HTR-8/SVneo (cell line): ENCODE measurements around the gene TRIM40.

Experiments
- DNase-seq: peaks from one replicate; pipeline ENCODE4 v3.0.0; 2011; ENCODE audit warnings: low spot score, mixed read lengths; ENCODE audit not compliant: insufficient read length
- FAIRE-seq: peaks from 2 replicates; lab custom pipeline; 2011; peaks lifted over from hg19 to GRCh38; lab: Jason Lieb, UNC

TRIM40 gene

DNA sequence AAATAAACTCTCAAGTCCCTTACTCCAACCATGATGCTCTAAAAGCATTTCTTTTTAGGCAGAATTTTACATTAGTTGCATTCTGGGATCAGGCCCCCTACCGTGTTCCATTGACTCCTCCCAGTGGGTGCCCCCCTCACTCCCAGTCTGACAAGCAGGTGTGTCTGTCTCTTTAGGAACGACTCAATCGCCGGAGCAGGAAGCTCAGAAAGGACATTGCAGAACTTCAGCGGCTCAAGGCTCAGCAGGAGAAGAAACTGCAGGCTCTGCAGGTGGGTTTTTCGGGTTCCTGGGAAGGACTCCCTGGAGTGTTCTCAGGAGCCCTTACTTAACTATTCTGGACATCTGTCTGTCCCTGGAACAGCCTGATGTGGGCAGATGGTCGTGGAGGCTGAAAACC is 9.9 kb downstream of the TRIM40 start:
- DNase-seq: no peak
- no peak for FAIRE-seq

DNA sequence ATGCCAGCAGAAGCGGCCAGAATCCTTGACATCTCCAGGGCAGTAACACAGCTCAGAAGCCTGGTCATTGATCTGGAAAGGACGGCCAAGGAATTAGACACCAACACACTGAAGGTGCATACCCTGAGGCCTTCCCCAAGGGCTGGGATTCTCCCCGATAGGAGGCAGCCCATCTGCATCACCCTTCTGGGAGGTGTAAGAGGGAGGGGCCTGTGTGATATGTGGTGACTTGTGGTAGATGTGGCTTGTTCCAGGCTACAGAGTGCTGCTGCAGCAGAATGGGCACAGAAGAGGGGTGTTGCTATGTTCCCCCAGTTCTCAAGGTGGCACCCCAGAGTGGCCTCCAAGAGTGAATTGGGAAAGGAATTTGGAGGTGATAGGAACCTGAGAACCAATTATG is 11.2 kb downstream of the TRIM40 start:
- no peak for DNase-seq
- FAIRE-seq: no peak

DNA sequence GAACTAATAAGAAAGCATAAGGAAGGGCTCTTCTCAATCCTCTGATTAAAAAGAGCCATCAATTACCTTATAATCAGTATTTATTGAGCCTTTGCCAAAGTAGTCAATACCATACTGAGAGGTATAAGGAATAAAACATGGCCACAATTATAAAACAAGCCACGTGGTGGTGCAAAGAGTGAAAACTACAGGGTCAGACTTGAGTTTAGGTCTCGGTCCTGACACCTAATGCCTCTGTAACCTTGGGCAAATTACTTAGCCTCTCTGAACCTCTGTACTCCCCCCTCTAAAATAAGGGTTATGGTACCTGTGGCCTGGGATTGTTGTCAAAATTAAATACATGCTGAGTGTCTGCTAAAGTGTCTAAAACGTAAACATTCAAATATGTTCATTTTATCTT is 13.3 kb downstream of the TRIM40 start:
- DNase-seq: no peak
- FAIRE-seq: no peak

DNA sequence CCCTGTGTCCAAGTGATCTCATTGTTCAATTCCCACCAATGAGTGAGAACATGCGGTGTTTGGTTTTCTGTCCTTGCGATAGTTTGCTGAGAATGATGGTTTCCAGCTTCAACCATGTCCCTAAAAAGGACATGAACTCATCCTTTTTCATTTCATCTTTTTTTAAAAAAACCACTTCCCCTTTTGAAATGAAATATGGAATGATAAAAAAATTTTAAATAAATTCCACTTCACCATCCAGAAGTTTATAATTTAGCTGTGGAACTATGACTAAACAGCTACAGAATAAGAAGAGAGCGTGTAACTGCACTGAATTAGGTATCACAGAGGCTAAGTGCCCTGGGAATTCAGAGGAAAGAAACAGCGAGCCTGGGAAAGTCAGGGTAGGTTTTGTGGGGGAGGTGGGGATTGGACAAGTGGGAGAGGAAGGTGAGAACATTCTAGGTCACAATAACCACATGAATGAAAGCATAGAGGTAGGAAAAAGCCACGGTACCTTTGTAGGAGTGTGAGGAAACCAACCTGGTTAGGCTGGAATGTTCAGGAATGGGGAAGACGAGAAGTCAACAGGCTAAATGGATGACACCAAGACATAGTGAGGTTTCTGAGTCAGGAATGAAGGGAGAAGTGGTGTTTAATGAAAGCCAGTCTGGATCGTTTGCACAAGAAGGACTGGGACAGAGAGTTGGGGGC is 14.1 kb downstream of the TRIM40 start:
- DNase-seq (no peak), FAIRE-seq (no peak)

DNA sequence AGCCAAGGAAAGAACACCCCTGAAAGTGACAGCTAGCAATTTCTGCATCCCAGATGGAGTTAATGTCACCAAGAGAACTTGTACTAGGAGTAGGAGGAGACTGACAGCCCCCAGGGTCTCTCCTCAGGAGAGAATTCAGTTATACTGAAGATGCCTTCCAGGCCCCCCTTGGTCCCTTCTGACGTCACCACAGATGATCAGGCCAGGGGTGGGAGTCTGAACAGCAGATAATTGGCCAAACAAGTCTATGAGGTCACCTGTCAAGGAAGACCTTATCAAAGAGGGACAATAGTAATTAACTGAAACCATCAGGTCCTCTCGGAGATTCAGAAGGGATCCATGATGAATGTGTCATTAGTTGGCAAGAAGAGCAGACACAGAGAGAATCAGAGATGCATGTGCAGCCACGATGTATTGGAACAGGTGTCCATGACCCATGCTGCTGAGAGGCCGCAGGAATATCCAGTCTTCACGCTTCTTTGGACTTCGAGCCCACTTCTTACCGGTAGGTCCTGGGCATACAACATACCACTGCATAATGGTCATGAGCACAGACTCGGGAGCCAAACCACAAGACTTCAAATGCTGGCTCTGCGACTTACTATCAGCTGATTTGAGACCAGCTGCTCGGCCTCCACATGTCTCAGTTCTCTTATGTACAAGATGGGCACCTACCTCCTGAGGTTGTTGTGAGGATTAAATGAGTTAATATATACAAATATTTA is 14.9 kb downstream of the TRIM40 start:
- FAIRE-seq: no peak
- no peak for DNase-seq

DNA sequence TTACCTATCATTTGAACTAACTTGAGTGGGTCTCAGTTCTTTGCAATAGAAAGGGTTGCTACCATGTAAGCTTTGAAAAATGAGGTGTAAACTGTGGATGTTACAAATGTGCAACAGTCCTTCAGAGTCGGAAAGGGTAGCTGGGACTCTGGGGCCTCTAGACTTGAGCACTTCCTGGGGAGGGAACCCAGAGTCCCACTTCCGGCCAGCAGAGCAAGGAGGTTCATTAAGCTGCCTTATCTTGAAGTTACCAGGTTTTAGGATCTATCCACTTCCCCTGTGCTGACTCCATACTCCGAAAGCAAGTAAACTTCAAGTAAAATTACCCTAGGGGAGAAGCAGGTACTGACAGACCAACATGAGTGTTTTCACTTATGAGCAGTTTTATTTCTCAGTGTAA is 15.6 kb downstream of the TRIM40 start:
- FAIRE-seq (no peak), DNase-seq (no peak)

DNA sequence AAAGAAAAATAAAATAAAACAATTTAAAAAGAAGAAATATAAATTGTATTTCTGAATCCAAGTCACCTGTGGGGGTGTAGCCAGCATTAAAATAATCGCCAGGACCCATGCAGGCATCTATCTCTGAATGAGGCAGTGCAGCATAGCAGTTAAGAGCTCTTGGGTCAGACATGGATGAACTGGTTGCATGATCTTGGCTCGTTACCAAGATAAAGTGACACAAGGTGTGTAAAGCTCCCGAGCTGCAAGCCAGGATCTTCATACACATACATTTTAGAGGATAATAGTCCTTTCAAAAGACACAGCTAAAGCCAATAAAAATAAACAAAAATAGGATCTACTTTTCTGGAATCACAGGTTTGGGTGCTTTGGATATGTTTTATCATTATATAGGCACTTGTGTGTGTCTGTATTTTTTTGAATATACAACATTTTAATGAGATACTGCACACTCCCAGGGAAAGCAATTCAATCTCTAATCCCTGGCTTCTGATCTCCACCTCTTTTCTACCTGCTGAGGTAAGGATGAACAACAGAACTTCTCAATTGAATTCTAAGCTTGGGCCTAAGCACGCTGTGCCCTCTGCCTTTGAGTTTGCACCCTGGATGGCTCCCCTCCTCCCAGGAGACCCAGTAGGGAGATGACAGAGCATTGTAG is 16.2 kb downstream of the TRIM40 start:
- FAIRE-seq: no peak
- DNase-seq: no peak

DNA sequence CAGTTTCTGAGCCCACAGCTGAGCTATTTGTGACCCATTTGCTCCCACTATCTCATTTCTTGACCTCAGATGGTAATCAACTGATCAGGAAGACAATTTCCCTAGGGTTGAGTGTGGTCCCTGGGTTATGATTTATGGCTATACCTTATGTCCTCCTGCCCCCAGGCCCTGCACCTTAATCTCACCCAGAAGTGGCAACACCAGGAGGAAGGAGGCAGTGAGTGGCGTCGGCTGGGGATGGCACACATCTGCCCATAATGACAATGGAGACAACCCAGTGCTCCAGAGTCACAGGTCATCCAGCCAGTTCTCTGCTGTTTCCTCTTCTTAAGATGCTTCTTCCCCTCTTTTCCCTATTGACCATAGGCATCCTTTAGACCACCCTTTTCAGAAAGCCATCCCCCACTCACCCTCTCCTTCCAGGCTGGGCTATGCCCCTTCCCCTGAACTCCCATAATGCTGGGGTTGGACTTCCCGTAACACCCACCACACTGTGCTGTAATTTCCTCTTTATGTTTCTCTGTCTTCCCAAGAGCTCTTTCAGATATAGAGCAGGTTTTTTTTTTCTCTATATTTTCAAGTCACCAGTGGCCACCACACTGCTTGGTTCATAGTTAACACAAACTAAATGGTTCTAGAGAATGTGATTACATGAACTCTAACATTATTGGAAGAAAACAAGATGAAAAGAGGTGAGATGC is 17.1 kb downstream of the TRIM40 start:
- FAIRE-seq (no peak), DNase-seq (no peak)

DNA sequence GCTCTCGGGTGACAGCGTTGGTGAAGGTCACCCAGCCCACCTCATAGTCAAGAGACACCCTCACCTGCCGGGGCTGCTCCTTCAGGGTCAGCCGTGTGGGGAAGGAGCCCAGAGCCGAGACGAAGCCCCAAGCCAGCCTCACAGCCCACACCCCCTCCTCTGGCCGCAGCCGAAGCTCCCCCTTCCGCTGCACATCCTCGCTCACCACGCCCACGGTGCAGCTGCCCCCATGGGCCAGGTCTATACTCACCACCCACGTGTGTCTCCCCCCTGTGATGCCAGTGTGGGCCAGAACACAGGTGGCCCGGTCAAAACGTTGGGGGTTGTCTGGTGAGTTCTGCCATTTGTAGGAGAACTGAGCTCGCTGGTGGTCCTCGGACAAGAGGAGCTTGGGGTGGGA is 18.1 kb downstream of the TRIM40 start:
- no peak for DNase-seq
- no peak for FAIRE-seq

DNA sequence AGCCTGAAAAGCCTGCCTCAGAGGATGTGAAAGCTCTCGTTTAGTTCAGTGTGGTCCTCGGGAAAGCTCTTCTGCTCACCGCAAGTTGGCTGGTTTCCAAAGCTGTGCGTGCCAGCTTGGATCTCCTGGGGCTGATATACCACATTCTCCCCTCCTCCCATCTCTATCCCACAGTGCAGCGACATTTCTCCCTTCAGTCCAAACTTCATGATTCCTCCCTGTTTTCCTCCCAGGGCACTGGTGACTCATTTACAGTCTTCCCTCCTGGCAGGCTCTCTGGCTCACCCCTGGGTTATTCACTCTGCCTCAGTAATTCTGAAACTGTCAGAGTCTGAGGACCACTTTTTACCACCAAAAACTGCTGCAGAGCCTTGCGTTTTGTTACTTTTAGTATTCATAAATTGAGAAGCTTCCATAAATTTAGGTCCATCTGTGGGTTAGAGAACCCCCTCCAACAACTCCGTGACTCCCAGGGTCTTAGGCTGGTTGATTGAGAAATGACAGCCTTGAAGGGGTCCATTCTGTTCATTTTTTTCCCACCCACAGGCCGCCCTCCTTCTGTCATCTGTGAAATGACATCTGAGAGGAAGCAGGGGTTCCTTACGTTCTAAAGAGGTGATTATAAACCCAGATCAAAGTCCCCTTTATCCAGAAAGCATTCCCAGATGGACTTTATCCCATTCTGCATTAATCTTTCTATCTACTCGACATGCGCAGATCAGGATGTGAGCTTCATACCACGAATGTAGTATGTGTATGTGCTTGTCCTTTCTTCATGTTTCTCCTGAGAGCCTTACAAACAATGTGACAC is 19.0 kb downstream of the TRIM40 start:
- DNase-seq (peak; percentile 87), FAIRE-seq (peak; percentile 78)

DNA sequence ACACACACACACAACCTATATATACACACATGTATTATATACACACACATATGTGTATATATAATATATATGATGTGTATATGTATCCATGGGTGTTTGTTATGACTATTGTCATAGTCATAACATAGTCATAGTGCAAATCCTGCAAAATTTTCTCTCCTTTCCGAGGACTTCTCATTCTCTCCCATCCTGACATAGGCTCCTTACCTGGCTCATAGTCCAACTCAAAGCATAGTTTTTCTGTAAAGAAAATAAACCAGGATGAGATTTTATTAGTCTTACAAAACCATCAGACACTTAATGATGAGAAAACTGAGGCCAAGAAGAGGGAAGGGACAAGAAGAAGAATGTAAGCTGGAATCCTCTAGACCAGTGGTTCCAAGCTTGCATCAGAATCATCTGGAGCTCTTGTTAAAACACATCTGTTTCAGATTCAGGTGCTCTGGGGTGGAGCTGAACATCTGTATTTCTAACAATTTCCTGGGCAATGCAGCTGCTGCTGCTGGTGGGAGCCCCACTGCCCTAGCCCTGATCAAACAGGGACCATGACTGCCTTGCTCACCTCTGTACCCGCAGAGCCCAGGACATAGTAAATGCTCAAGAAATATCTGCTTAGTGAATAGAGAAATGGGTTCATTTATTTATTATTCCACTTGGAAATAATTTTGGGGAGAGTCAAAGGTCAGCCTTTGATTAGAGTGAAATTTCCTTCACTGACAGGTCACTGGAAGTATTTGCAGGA is 19.8 kb downstream of the TRIM40 start:
- DNase-seq: no peak
- FAIRE-seq: no peak

DNA sequence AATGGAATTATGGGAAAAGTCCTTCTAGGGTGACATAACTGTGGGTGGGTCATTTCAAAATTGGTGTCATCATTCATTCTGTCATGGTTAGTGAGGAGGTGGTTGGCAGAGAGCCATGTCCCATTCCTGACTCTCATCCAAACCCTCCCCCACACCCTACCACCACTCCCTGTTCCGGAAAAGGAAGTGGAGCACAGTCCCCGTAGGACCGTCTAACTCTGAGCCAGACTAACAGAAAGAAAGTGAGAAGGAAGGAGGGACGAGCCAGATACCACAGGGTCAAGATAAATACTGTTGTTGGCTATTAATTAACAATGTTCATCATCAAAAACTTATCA is 20.3 kb downstream of the TRIM40 start:
- peak; percentile 78 for FAIRE-seq

DNA sequence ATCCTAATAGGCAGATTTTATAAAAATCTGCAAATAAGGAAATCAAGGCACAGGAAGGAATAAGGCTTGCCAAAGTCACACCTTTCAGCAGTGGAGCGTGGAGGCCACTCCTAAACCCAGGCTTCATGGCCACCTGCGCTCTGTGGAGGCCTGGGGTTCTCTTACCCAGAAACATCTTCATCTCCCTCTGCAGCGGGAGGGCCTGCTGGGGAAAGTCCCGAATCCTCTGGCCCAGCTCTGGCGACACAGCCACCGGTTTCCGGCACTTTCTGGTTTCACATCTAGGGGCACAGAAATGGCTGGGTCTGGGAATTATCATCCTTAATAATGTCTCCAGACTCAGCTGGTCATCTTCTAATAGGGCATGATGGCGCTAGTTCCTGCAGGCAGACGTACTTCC is 20.8 kb downstream of the TRIM40 start:
- no peak for FAIRE-seq
- no peak for DNase-seq

More for the DNA sequence above, 20.3 kb downstream of the TRIM40 start:
- DNase-seq: peak; percentile 79

DNA sequence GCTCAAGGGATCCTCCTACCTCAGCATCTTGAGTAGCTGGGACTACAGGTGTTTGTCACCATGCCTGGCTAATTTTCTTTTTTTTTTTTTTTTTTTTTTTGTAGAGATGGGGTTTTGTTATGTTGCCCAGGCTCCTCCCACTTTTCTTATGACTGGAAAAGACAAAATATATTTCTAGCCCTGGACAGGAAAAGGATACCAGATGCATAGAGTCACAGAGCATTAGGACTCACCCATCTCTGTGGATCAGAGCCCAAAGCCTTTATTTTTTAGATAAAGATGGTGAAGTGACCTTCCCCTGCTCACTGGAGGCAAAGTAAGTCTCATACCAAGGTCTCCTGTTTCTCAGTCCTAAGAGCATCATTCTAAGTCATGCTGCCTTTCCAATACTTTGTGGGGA is 21.6 kb downstream of the TRIM40 start:
- FAIRE-seq (no peak), DNase-seq (no peak)

DNA sequence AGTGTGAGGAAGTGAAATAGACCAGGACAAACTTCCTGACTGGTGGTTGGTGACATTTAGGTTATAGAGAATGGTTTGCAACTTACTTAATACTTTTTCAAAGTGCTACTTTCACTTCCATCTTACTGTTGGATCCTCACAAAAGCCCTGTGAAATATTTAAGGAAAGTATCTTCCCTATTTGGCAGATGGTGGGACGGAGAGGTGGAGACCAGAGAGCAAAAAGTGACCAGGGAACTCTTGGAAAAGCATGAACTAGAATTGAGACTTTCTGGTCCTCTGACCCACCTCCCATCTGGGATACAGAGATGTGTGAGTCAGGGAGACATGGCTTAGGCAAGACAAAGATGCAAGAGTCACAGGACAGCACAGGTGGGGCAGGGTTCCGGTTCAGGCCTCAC is 22.1 kb downstream of the TRIM40 start:
- DNase-seq (no peak), FAIRE-seq (no peak)

DNA sequence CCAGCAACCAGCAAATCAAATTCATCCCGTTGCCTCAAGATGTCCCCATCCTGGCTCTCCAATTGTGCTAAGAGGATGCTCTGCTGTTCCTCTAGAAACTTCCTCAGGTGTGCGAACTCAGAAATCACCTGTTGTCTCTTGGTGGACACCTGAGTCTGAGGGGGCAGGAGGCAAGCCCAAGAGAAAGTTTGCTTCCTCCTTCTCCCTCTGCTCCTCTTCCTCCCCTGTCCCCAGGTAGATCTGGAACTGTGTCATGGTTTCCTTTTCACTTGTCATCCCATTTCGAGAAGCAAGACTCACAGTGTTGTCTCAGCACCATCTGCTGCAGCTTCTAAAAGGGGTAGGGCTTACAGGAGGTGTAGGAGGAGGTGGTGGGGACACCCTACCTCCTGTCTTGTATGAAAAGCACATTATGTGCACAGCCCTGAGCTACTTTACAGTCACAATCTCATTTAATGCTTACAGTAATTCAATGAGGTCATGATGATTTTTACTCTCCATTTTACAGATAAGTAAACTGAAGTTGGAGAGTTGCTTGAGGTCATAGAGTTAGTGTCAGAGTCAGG is 22.6 kb downstream of the TRIM40 start:
- FAIRE-seq: no peak
- DNase-seq: no peak

DNA sequence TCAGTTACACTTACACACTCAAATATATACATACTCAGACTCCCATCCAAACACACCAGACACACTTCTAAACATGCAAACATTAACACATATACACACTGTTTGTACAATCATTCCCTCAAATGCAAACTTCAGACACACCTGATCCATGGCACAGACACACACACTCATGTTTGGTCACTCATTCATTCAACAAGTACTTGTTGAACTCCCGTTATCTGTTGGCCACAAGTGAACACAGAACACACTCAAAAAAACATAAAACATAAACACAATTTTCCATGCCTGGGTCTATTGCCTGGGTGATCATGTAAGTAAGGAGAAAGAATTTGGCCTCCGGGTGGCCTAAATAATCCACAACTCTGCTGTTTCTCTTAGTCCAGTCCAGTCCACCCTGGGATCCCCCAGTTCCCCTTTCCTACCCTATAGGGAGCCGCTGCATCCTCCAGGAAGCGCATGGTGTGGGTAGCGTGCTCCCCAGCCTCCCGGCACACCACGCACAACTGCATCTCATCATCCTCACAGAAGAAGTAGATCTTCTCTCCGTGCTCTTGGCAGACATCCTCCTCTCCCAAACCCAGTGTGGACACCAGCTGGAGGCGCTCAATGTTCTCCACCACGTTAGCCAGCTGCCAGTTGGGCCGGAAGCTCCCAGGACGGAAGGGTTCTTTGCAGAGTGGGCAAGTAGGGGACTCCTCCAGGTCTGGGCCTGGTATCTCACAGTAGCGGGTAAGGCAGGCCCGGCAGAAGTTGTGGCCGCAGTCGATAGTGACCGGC is 24.3 kb downstream of the TRIM40 start:
- no peak for DNase-seq
- no peak for FAIRE-seq

DNA sequence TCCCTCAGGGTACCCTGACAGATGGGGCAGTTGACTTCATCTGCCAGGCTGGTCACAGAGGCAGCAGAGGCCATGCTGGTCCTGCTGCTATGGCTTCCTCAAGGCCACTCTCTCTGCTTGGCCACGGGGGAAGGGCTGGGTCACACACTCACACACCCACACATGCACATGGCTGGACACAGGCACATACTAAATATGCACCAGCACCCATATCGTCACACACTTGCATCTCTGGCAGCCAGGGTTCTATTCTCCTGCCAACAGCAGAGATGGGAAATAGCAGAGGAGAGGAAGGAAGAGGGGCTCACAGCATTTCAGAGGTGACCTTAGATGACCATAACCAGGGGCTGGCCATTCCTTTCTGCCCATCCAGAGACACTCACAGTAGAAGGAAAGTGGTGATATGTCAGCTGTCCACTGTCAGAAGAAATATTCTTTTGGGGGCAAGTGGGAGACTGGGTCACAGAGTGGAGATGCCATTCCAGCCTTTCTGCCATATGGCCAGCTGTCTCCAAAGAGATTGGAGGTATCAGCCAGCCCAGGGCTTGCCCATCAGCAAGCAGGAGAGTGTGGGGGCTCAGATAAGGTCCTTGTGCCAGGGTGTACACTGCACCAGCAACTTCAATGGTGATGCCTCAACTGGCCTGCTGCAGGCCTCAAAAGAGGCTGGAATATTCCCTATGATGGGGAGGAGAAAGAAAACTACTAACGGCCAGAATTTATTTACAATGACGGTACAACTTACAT is 25.0 kb downstream of the TRIM40 start, which contains the start of gene TRIM10:
TRIM10 (minus strand) TSS at position 427 of the 747 bp plus-strand sequence; CDS start at position 74, 353 bp downstream.
- DNase-seq: no peak
- FAIRE-seq: no peak
